WTC11 (cell line): ENCODE measurements around the gene TFDP1. TPM values are rescaled to one million over a fixed set of nuclear protein-coding genes. Genes with fewer than 3 reads are reported as not detected.

ENCODE experiments used
- ATAC-seq: fragments of 200-7000 bp; cut with Tn5 transposase; 2 replicates; pipeline ENCODE4 v1.10.0; 2021; ENCODE audit warnings: mild to moderate bottlenecking, moderate library complexity
- CTCF ChIA-PET: fragments of 300-600 bp; sonication (Branson Sonifier 250); formaldehyde crosslinking; loops from one replicate; lab custom pipeline; 2021; ENCODE audit warnings: antibody characterized with exemption; lab: Charles Lee
- POLR2A ChIA-PET: fragments of 350-600 bp; sonication (Branson Sonifier 250); formaldehyde crosslinking; loops from one replicate; lab custom pipeline; 2021; ENCODE audit warnings: antibody characterized with exemption; lab: Charles Lee
- DNase-seq: peaks from one replicate; pipeline ENCODE4 v3.0.0; 2021; ENCODE audit warnings: low spot score
- H3K27ac Mint-ChIP-seq: 2 replicates; pipeline ENCODE4 v1.8.0; 2021; ENCODE audit warnings: mixed read lengths
- H3K27me3 Mint-ChIP-seq: 2 replicates; pipeline ENCODE4 v1.8.0; 2021; ENCODE audit warnings: low read depth, mild to moderate bottlenecking, moderate library complexity, mixed read lengths
- H3K36me3 Mint-ChIP-seq: 2 replicates; pipeline ENCODE4 v1.8.0; 2021; ENCODE audit warnings: mixed read lengths
- H3K4me1 Mint-ChIP-seq: 2 replicates; pipeline ENCODE4 v1.8.0; 2022; ENCODE audit warnings: mixed read lengths
- H3K4me3 Mint-ChIP-seq: 2 replicates; pipeline ENCODE4 v1.8.0; 2021; ENCODE audit warnings: mild to moderate bottlenecking, moderate library complexity, mixed read lengths
- H3K9me3 Mint-ChIP-seq: 2 replicates; pipeline ENCODE4 v1.8.0; 2021; ENCODE audit warnings: mixed read lengths
- EMX1 ChIP-seq: fragments of 250-450 bp; sonication (Bioruptor Pico); IDR thresholded peaks from 2 replicates; pipeline ENCODE4 v1.8.0; 2021; ENCODE audit warnings: mild to moderate bottlenecking
- RELA ChIP-seq: sonication (generic); formaldehyde crosslinking; IDR thresholded peaks from 2 replicates; pipeline ENCODE4 v1.8.1; 2022; ENCODE audit warnings: missing genetic modification reagents, mild to moderate bottlenecking, borderline replicate concordance
- SMAD3 ChIP-seq: sonication (generic); formaldehyde crosslinking; IDR thresholded peaks from 2 replicates; pipeline ENCODE4 v1.8.0; 2022; ENCODE audit warnings: missing genetic modification reagents, mild to moderate bottlenecking, borderline replicate concordance
- ZNF138 ChIP-seq: sonication (generic); formaldehyde crosslinking; conservative IDR thresholded peaks from 2 replicates; pipeline ENCODE4 v1.8.1; 2022; ENCODE audit warnings: mild to moderate bottlenecking, moderate library complexity, missing genetic modification reagents
- ZNF232 ChIP-seq: sonication (generic); formaldehyde crosslinking; IDR thresholded peaks from 2 replicates; pipeline ENCODE4 v1.8.0; 2022; ENCODE audit warnings: mild to moderate bottlenecking, missing genetic modification reagents
- ZNF317 ChIP-seq: sonication (generic); formaldehyde crosslinking; IDR thresholded peaks from 2 replicates; pipeline ENCODE4 v1.8.1; 2023; ENCODE audit warnings: low read depth, mild to moderate bottlenecking, moderate library complexity, missing genetic modification reagents, borderline replicate concordance
- ZNF416 ChIP-seq: fragments of 250-450 bp; sonication (Bioruptor Pico); IDR thresholded peaks from 2 replicates; pipeline ENCODE4 v1.9.0; 2021; ENCODE audit warnings: mild to moderate bottlenecking, inconsistent platforms
- total RNA-seq: library from RNA; stranded (reverse); gene quantifications from 3 replicates; pipeline ENCODE4 v1.2.3, GENCODE V29; 2021
- TF ChIP-seq, protein P1 (sequence below): sonication (generic); formaldehyde crosslinking; IDR thresholded peaks from 2 replicates; pipeline ENCODE4 v1.8.0; 2022; ENCODE audit warnings: mild to moderate bottlenecking, missing genetic modification reagents
- TF ChIP-seq, protein P2 (sequence below): fragments of 250-450 bp; sonication (Bioruptor Pico); IDR thresholded peaks from 2 replicates; pipeline ENCODE4 v1.9.0; 2021; ENCODE audit warnings: moderate library complexity, mild to moderate bottlenecking, inconsistent platforms, borderline replicate concordance
- TF ChIP-seq, protein P3 (sequence below): fragments of 250-450 bp; sonication (Bioruptor Pico); IDR thresholded peaks from 2 replicates; pipeline ENCODE4 v1.9.0; 2021; ENCODE audit warnings: mild to moderate bottlenecking
- TF ChIP-seq, protein P4 (sequence below): fragments of 250-450 bp; sonication (Bioruptor Pico); IDR thresholded peaks from 2 replicates; pipeline ENCODE4 v2.1.2; 2022; ENCODE audit warnings: mild to moderate bottlenecking, moderate library complexity
- TF ChIP-seq, protein P5 (sequence below): sonication (generic); formaldehyde crosslinking; conservative IDR thresholded peaks from 2 replicates; pipeline ENCODE4 v1.8.1; 2022; ENCODE audit warnings: mild to moderate bottlenecking, missing genetic modification reagents
- TF ChIP-seq, protein P6 (sequence below): sonication (generic); formaldehyde crosslinking; IDR thresholded peaks from 2 replicates; pipeline ENCODE4 v1.8.1; 2023; ENCODE audit warnings: mild to moderate bottlenecking, missing genetic modification reagents, borderline replicate concordance
- TF ChIP-seq, protein P7 (sequence below): sonication (generic); formaldehyde crosslinking; IDR thresholded peaks from 2 replicates; pipeline ENCODE4 v1.8.1; 2023; ENCODE audit warnings: mild to moderate bottlenecking, missing genetic modification reagents, moderate library complexity

Gene TFDP1
- total RNA-seq, 1 experiment from 2014 or later: 61.2 TPM

DNA sequence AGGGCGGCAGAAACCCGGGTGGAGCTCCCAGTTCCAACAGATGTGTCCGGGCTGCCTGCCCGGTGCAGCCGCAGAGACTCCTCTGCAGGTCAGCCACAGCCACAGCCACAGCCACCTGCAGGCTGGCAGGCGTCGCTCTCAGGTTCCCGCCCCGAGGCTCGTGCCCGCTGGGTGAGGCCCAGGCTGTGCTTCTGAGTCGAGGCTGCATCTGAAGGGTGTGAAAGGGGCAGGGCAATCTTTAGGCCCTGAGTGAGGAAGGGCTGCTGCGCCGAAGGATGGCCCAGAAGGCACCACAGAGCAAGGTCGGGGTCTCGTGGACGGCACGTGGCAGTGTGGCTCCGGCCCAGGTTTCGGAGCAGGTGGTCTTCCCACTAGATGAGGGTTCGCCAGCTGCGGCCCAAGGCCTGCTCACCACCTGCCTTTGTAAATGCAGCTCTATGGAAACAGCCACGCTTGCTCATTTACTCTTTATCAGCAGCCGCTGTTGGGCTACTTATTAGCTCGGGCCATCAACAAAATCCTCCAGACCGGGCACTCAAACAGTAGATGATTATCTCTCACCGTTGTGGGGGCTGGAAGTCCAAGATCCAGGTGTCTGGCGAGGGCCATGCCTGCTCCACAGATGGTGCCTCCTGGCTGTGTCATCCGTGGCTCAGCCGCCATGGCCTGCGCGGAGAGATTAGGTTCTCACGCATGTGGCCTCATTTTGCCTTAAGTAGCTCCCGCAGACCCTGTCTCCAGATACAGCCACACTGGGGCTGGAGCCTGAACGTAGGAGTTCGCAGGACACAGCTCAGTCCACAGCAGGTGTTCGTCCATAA, 40.3 kb upstream of the TFDP1 start (continued):
- TF ChIP-seq, protein P1, sequence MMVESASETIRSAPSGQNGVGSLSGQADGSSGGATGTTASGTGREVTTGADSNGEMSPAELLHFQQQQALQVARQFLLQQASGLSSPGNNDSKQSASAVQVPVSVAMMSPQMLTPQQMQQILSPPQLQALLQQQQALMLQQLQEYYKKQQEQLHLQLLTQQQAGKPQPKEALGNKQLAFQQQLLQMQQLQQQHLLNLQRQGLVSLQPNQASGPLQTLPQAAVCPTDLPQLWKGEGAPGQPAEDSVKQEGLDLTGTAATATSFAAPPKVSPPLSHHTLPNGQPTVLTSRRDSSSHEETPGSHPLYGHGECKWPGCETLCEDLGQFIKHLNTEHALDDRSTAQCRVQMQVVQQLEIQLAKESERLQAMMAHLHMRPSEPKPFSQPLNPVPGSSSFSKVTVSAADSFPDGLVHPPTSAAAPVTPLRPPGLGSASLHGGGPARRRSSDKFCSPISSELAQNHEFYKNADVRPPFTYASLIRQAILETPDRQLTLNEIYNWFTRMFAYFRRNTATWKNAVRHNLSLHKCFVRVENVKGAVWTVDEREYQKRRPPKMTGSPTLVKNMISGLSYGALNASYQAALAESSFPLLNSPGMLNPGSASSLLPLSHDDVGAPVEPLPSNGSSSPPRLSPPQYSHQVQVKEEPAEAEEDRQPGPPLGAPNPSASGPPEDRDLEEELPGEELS: no peak
- TF ChIP-seq, all 79 proteins: peak for 0

DNA sequence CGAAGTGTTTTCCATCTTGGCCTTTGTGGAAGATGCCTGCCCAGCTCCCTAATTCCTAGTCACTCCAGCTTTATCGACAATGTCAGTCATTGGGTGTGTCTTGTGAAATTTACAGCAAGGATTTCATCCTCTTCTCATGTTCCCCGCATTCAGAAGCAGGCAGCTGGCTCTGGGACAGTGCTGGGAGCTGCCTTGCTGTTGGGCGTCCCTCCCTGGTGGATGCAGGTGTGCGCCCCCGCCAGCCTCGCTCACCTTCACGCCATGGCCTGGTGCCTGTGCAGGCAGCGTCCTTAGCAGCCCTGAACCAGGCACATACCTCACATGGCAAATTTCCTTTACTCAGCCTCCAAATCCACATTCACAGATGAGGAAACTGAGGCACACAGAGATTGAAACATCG, 39.7 kb upstream of the TFDP1 start:
- no peak for DNase-seq
- ChIA-PET CTCF (interaction anchor here (2.3 kb wide), 1 partner anchor 17 kb away, joined by 15 read pairs; no protein-coding TSS in a partner anchor), POLR2A (no interaction called here)
- H3K4me1 Mint-ChIP-seq: peaks cover 9% of the 10 kb centered on the region
- ATAC-seq: no peak
- H3K27ac Mint-ChIP-seq: peak overlapping the region; percentile 83; the same call in 1 of the 2 replicates
- peaks cover 14% of the 10 kb centered on the region for H3K36me3 Mint-ChIP-seq
- no peaks in the 10 kb centered on the region for H3K27me3 Mint-ChIP-seq
- H3K4me3 Mint-ChIP-seq: 0 out of 2 replicates have a peak overlapping the region, but pooled peaks have one; percentile 6
- no peaks in the 10 kb centered on the region for H3K9me3 Mint-ChIP-seq
- TF ChIP-seq, protein P2, sequence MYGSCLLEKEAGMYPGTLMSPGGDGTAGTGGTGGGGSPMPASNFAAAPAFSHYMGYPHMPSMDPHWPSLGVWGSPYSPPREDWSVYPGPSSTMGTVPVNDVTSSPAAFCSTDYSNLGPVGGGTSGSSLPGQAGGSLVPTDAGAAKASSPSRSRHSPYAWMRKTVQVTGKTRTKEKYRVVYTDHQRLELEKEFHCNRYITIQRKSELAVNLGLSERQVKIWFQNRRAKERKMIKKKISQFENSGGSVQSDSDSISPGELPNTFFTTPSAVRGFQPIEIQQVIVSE (CRISPR knock-in tag): no peak
- TF ChIP-seq ZNF138 (CRISPR knock-in tag): no peak
- TF ChIP-seq, protein P3, sequence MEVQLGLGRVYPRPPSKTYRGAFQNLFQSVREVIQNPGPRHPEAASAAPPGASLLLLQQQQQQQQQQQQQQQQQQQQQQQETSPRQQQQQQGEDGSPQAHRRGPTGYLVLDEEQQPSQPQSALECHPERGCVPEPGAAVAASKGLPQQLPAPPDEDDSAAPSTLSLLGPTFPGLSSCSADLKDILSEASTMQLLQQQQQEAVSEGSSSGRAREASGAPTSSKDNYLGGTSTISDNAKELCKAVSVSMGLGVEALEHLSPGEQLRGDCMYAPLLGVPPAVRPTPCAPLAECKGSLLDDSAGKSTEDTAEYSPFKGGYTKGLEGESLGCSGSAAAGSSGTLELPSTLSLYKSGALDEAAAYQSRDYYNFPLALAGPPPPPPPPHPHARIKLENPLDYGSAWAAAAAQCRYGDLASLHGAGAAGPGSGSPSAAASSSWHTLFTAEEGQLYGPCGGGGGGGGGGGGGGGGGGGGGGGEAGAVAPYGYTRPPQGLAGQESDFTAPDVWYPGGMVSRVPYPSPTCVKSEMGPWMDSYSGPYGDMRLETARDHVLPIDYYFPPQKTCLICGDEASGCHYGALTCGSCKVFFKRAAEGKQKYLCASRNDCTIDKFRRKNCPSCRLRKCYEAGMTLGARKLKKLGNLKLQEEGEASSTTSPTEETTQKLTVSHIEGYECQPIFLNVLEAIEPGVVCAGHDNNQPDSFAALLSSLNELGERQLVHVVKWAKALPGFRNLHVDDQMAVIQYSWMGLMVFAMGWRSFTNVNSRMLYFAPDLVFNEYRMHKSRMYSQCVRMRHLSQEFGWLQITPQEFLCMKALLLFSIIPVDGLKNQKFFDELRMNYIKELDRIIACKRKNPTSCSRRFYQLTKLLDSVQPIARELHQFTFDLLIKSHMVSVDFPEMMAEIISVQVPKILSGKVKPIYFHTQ (CRISPR knock-in tag): no peak
- TF ChIP-seq, protein P4, sequence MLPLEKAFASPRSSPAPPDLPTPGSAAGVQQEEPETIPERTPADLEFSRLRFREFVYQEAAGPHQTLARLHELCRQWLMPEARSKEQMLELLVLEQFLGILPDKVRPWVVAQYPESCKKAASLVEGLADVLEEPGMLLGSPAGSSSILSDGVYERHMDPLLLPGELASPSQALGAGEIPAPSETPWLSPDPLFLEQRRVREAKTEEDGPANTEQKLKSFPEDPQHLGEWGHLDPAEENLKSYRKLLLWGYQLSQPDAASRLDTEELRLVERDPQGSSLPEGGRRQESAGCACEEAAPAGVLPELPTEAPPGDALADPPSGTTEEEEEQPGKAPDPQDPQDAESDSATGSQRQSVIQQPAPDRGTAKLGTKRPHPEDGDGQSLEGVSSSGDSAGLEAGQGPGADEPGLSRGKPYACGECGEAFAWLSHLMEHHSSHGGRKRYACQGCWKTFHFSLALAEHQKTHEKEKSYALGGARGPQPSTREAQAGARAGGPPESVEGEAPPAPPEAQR (CRISPR knock-in tag): no peak

DNA sequence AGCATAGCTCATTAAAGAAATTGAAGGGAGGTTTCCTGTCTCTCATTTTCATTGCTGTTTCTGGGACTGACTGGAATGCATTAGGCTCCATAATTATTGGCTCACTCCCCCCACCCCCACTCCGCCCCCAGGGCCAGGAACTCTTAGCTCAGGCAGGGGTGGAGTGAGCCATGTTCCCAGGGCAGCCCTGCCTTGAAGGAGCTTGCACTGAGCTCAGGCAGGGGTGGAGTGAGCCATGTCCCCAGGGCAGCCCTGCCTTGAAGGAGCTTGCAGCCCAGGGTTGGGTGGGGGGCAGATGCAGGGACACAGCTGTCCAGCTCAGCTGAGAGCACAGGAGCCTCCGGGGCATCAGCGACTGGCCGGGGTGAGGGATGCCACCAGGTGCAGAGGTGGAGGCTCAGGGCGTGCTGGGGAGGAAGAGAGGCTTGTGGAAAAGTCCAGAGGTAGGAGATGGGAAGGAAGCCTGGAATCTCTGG, 39.1 kb upstream of the TFDP1 start:
- H3K27me3 Mint-ChIP-seq: no peaks in the 10 kb centered on the region
- peaks cover 14% of the 10 kb centered on the region for H3K36me3 Mint-ChIP-seq
- H3K4me3 Mint-ChIP-seq: no peak overlapping the region
- ChIA-PET CTCF (interaction anchor here (2.3 kb wide), 1 partner anchor 17 kb away, joined by 15 read pairs; no protein-coding TSS in a partner anchor), POLR2A (no interaction called here)
- peaks cover 9% of the 10 kb centered on the region for H3K4me1 Mint-ChIP-seq
- H3K9me3 Mint-ChIP-seq: no peaks in the 10 kb centered on the region
- no peak for DNase-seq
- H3K27ac Mint-ChIP-seq: peak overlapping the region; percentile 85
- TF ChIP-seq ZNF232 (CRISPR knock-in tag) (no peak), RELA (CRISPR knock-in tag) (no peak), EMX1 (CRISPR knock-in tag) (no peak), ZNF317 (CRISPR knock-in tag) (no peak), ZNF416 (CRISPR knock-in tag) (no peak), SMAD3 (no peak)
- TF ChIP-seq, protein P5, sequence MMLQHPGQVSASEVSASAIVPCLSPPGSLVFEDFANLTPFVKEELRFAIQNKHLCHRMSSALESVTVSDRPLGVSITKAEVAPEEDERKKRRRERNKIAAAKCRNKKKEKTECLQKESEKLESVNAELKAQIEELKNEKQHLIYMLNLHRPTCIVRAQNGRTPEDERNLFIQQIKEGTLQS (CRISPR knock-in tag): no peak
- TF ChIP-seq, protein P6, sequence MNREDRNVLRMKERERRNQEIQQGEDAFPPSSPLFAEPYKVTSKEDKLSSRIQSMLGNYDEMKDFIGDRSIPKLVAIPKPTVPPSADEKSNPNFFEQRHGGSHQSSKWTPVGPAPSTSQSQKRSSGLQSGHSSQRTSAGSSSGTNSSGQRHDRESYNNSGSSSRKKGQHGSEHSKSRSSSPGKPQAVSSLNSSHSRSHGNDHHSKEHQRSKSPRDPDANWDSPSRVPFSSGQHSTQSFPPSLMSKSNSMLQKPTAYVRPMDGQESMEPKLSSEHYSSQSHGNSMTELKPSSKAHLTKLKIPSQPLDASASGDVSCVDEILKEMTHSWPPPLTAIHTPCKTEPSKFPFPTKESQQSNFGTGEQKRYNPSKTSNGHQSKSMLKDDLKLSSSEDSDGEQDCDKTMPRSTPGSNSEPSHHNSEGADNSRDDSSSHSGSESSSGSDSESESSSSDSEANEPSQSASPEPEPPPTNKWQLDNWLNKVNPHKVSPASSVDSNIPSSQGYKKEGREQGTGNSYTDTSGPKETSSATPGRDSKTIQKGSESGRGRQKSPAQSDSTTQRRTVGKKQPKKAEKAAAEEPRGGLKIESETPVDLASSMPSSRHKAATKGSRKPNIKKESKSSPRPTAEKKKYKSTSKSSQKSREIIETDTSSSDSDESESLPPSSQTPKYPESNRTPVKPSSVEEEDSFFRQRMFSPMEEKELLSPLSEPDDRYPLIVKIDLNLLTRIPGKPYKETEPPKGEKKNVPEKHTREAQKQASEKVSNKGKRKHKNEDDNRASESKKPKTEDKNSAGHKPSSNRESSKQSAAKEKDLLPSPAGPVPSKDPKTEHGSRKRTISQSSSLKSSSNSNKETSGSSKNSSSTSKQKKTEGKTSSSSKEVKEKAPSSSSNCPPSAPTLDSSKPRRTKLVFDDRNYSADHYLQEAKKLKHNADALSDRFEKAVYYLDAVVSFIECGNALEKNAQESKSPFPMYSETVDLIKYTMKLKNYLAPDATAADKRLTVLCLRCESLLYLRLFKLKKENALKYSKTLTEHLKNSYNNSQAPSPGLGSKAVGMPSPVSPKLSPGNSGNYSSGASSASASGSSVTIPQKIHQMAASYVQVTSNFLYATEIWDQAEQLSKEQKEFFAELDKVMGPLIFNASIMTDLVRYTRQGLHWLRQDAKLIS (CRISPR knock-in tag): no peak
- TF ChIP-seq, protein P7, sequence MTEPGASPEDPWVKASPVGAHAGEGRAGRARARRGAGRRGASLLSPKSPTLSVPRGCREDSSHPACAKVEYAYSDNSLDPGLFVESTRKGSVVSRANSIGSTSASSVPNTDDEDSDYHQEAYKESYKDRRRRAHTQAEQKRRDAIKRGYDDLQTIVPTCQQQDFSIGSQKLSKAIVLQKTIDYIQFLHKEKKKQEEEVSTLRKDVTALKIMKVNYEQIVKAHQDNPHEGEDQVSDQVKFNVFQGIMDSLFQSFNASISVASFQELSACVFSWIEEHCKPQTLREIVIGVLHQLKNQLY: no peak
- no peak for ATAC-seq
